GM18907 (cell line): ENCODE measurements around the gene GRK3.
"Not testable (repeated sequence)": the region's sequence is repeated elsewhere in the genome, so short reads cannot be mapped to it uniquely, and the experiment has no call there.

Experiments used
- ATAC-seq: cut with Tn5 transposase; IDR thresholded peaks from one replicate; pipeline ENCODE4 v1.9.1; 2021; ENCODE audit warnings: mild to moderate bottlenecking, moderate library complexity; ENCODE audit not compliant: unreplicated experiment

GRK3 gene

GRCh38 chr22:25564320-25564978 is at the start of gene GRK3:
Gene GRK3 (plus strand): TSS chr22:25564675. CDS start chr22:25565041, 366 bp downstream.
- ATAC-seq, result peak; percentile 40

GRCh38 chr22:25518000-25518663 is 46.3 kb upstream of the GRK3 start:
- ATAC-seq, result no peak

- no peak for ATAC-seq
Measured at GRCh38 chr22:25525376-25525775, 39.1 kb upstream of the GRK3 start.

- ATAC-seq, result not testable (repeated sequence)
Measured at GRCh38 chr22:25525804-25526584, 38.5 kb upstream of the GRK3 start.

GRCh38 chr22:25527016-25527415 is 37.5 kb upstream of the GRK3 start:
- not testable (repeated sequence) for ATAC-seq

- not testable (repeated sequence) for ATAC-seq
Measured at GRCh38 chr22:25528068-25528467, 36.4 kb upstream of the GRK3 start.

GRCh38 chr22:25529059-25529458 is 35.4 kb upstream of the GRK3 start:
- not testable (repeated sequence) for ATAC-seq

GRCh38 chr22:25529541-25530137 is 34.8 kb upstream of the GRK3 start:
- ATAC-seq, result not testable (repeated sequence)

GRCh38 chr22:25531677-25532076 is 32.8 kb upstream of the GRK3 start:
- not testable (repeated sequence) for ATAC-seq

GRCh38 chr22:25534724-25535123 is 29.8 kb upstream of the GRK3 start:
- ATAC-seq, result no peak

GRCh38 chr22:25536589-25536988 is 27.9 kb upstream of the GRK3 start:
- no peak for ATAC-seq

GRCh38 chr22:25540166-25540907 is 24.1 kb upstream of the GRK3 start:
- ATAC-seq, result no peak

GRCh38 chr22:25540908-25541660 is 23.4 kb upstream of the GRK3 start:
- no peak for ATAC-seq

GRCh38 chr22:25542191-25542590 is 22.3 kb upstream of the GRK3 start:
- ATAC-seq, result no peak

GRCh38 chr22:25542720-25543402 is 21.6 kb upstream of the GRK3 start:
- ATAC-seq, result no peak

GRCh38 chr22:25545146-25545545 is 19.3 kb upstream of the GRK3 start:
- ATAC-seq, result no peak

GRCh38 chr22:25545672-25546071 is 18.8 kb upstream of the GRK3 start:
- no peak for ATAC-seq

- ATAC-seq, result no peak
Measured at GRCh38 chr22:25546242-25546641, 18.2 kb upstream of the GRK3 start.

GRCh38 chr22:25546751-25547150 is 17.7 kb upstream of the GRK3 start:
- ATAC-seq, result no peak
